Heart left ventricle (tissue), 16 donors: ENCODE data around the gene PPP1R2C. TPM values are rescaled to one million over a fixed set of nuclear protein-coding genes. Genes with fewer than 3 reads are reported as not detected.

Experiments used
- ATAC-seq, 4 donors: fragments of 200-7000 bp; cut with Tn5 transposase; one replicate each; pipeline ENCODE4 v1.9.1; 2020 to 2022; ENCODE audit warnings: moderate library complexity in 4 of 4, mild to moderate bottlenecking in 3 of 4, moderate number of reproducible peaks in 1 of 4
- DNase-seq, 5 donors: peaks; one replicate each; pipeline ENCODE4 v3.0.0-alpha.2; 2020
- H3K27ac ChIP-seq, 12 donors: fragments of 200-600 bp; sonication (generic) in 4 of 12; one replicate each; pipeline versions ENCODE4 v1.5.0 to v1.8.0; 2016 to 2022; ENCODE audit warnings: mild to moderate bottlenecking in 2 of 12
- H3K27me3 ChIP-seq, 9 donors: fragments of 200-600 bp; sonication (generic) in 2 of 9; one replicate each; pipeline versions ENCODE4 v1.5.1 to v1.8.0; 2016 to 2022; ENCODE audit warnings: mild to moderate bottlenecking in 3 of 9
- H3K36me3 ChIP-seq, 9 donors: fragments of 200-600 bp; sonication (generic) in 2 of 9; one replicate each; pipeline versions ENCODE4 v1.5.0 to v1.8.0; 2018 to 2022; ENCODE audit warnings: mild to moderate bottlenecking in 2 of 9
- H3K4me1 ChIP-seq, 12 donors: fragments of 200-600 bp; sonication (generic) in 4 of 12; one replicate each; pipeline versions ENCODE4 v1.5.0 to v1.8.0; 2016 to 2022; ENCODE audit warnings: mild to moderate bottlenecking in 3 of 12
- H3K4me3 ChIP-seq, 12 donors: fragments of 200-600 bp; sonication (generic) in 4 of 12; one replicate each; pipeline versions ENCODE4 v1.5.0 to v1.8.0; 2017 to 2022; ENCODE audit warnings: mild to moderate bottlenecking in 9 of 12, moderate library complexity in 4 of 12
- H3K9me3 ChIP-seq, 12 donors: fragments of 200-600 bp; sonication (generic) in 4 of 12; one replicate each; pipeline versions ENCODE4 v1.5.0 to v1.8.0; 2016 to 2022; ENCODE audit warnings: mild to moderate bottlenecking in 1 of 12
- POLR2A ChIP-seq, 2 donors: fragments of 450-650 bp; IDR thresholded peaks; one replicate each; pipeline ENCODE4 v1.6.1; 2017; ENCODE audit warnings: antibody characterized with exemption in 2 of 2, mild to moderate bottlenecking in 2 of 2, moderate library complexity in 2 of 2
- WGBS, 4 donors: extraction: QIAGEN DNeasy Blood & Tissue Kit in 2 of 4; methylation state at CpG; one replicate each; pipeline versions ENCODE4 v1.1.5 to v1.1.7; 2013 to 2018; 5-methylcytosine and 5-hydroxymethylcytosine counted together
- intact Hi-C, 10 donors: fragments of 100-400 bp; cut with DNase I; formaldehyde crosslinking; loops; one replicate each; pipeline versions ENCODE4 v1.11.1 to v1.14.2; 2022
- polyA plus RNA-seq, 2 donors: library from polyadenylated mRNA; stranded (reverse); fragments of 200-250 nt; gene quantifications; one replicate each; pipeline ENCODE4 v1.2.3, GENCODE V29; 2013
- total RNA-seq, 9 donors: library from RNA; depleted of rRNA in 2 of 9; stranded (reverse); fragments of >200 nt in 2 of 9; fragmentation: NEBNext Ultra II Directional in 3 of 9; extraction: Animal tissue kit (Norgen Biotek cat#: 25700) in 3 of 9; gene quantifications; one replicate each; pipeline versions ENCODE4 v1.1.0 to v1.2.4, GENCODE V29; 2016 to 2023
- TF ChIP-seq, protein P1 (sequence below), 12 donors: fragments of 200-600 bp; sonication (generic) in 4 of 12; IDR thresholded peaks; one replicate each; pipeline versions ENCODE4 v1.5.0 to v1.8.0; 2018 to 2022; ENCODE audit warnings: antibody characterized with exemption in 12 of 12, mild to moderate bottlenecking in 5 of 12
- donor health status: ischemic (EF 13 %, LVEDD 7.1; RV severe dilation, severe dysfunction).
- donor health status: healthy with polysubstance abuse.
- donor health status: DM: no; HTN: yes; CAD: no.
- donor health status: DM: no; HTN: no; CAD: no.
- donor health status: ischemic (EF 25% LVEDD 6.9; RV normal size, moderate dysfunction).
- donor health status: ischemic (EF 25% LVEDD 5.7; RV mildly dilated, moderate dysfunction).
- donor health status: healthy.
- donor health status: DM: yes; HTN: yes; CAD: no.
- donor health status: ischemic (EF 35%, LVEDD 5.7; RV mildly dilated, moderate dysfunction).
- donor health status: nonischemic (EF 11% LVEDD 7.7; RV severe dilation, severe dysfunction).
- donor health status: DM: yes; HTN: yes; CAD: no.
- donor health status: PGD.
- donor health status: ischemic (EF 29% LVEDD 5.4; RV normal size, mild dysfunction).
- donor health status: nonischemic (EF 23%, LVEDD 6.1; RV moderate dilation, normal function).

PPP1R2C gene
- total and polyA plus RNA-seq, 11 donors = not detected

DNA sequence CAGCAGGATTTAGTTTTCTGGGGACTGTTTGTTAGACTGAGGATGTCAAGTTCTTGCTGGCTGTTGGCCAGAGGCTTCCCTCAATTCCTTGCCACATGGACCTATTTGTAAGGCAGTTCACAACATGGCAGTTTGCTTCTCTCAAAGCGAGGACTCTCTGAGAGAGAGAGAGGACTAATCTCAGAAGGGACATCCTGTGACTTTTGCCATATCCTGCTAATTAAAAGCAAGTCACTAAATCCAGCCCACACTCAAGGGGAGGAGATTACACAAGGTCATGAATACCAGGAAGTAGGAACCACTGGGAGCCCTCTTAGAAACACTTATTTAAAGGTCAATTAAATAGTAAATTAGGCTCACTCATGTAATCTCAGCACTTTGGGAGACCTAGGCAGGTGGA lies 38.2 kb downstream of the PPP1R2C start:
- no peaks in the 10 kb centered on the region for H3K9me3 ChIP-seq
- DNase-seq (no peak), ATAC-seq (peak in 1 of 4 donors; percentile 44)
- H3K36me3 ChIP-seq = no peaks in the 10 kb centered on the region
- WGBS, 4 donors = 22 to 74% (median 54%) methylated on average over 1 of the region's 1 CpG
- peaks cover 0 to 5% (median 0%) of the 10 kb centered on the region in 9 donors for H3K27me3 ChIP-seq
- TF ChIP-seq POLR2A (IDR thresholded peaks at IDR 0.05) = no peak
- peak overlapping the region in 3 of 12 donors; percentile 38 to 57 (median 45) for H3K27ac ChIP-seq
- H3K4me3 ChIP-seq = no peak overlapping the region
- H3K4me1 ChIP-seq = peaks cover 0 to 16% (median 0%) of the 10 kb centered on the region in 12 donors
- intact Hi-C loops = no loop called here

DNA sequence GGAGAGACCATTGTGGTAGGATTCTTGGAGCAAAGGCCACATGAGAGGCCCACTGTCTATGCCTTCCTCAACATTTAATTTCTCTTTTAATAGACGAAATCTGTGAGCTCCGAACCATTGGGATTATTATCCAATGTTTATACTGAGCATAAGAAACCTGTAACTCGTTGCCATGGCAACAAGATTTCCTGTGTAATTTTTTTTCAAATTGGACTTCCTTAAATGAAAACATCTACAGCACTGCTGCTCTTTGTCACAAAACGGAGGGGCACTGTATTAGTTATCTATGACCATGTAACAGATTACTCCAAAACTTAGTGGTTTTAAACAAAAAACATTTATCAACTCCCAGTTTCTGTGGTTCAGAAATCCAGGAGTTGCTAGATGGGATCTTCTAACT lies 38.7 kb downstream of the PPP1R2C start:
- Histone ChIP-seq H3K27ac (peak overlapping the region in 3 of 12 donors; percentile 38 to 57 (median 45)), H3K9me3 (no peaks in the 10 kb centered on the region), H3K36me3 (no peaks in the 10 kb centered on the region), H3K4me1 (peaks cover 0 to 16% (median 0%) of the 10 kb centered on the region in 12 donors), H3K27me3 (peaks cover 0 to 5% (median 0%) of the 10 kb centered on the region in 9 donors), H3K4me3 (no peak overlapping the region)
- DNase-seq (no peak), ATAC-seq (no peak)
- WGBS, 4 donors = 38 to 49% (median 41%) methylated on average over 4 of the region's 4 CpGs
- intact Hi-C loops = no loop called here
- TF ChIP-seq POLR2A (IDR thresholded peaks at IDR 0.05) = no peak

DNA sequence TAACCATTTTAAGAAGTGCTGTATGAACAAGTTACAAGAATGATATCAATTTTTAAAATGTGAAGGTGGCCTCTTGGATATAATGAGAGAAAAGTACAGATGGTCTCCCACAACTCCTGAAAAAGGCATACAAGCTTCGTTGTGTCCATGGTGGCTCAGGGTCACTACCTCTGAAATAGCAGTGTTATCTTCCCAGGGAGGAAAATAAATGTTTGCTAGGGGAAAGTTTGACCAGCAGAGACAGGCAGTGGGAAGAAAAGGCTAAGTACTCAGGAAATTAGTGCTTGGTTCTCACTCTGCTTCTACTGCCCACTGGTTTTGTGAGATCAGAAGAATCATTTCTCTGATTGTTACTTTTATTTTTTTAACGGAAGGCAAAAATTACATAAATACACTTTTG lies 39.4 kb downstream of the PPP1R2C start:
- no peak overlapping the region for H3K27ac ChIP-seq
- H3K27me3 ChIP-seq = peaks cover 0 to under 1% (median 0%) of the 10 kb centered on the region in 9 donors
- peaks cover 0 to 16% (median 0%) of the 10 kb centered on the region in 12 donors for H3K4me1 ChIP-seq
- no peaks in the 10 kb centered on the region for H3K9me3 ChIP-seq
- ATAC-seq = no peak
- H3K36me3 ChIP-seq = no peaks in the 10 kb centered on the region
- intact Hi-C loops = no loop called here
- H3K4me3 ChIP-seq = no peak overlapping the region
- TF ChIP-seq, protein P1, sequence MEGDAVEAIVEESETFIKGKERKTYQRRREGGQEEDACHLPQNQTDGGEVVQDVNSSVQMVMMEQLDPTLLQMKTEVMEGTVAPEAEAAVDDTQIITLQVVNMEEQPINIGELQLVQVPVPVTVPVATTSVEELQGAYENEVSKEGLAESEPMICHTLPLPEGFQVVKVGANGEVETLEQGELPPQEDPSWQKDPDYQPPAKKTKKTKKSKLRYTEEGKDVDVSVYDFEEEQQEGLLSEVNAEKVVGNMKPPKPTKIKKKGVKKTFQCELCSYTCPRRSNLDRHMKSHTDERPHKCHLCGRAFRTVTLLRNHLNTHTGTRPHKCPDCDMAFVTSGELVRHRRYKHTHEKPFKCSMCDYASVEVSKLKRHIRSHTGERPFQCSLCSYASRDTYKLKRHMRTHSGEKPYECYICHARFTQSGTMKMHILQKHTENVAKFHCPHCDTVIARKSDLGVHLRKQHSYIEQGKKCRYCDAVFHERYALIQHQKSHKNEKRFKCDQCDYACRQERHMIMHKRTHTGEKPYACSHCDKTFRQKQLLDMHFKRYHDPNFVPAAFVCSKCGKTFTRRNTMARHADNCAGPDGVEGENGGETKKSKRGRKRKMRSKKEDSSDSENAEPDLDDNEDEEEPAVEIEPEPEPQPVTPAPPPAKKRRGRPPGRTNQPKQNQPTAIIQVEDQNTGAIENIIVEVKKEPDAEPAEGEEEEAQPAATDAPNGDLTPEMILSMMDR (IDR thresholded peaks at IDR 0.05) = no peak
- no peak for TF ChIP-seq POLR2A (IDR thresholded peaks at IDR 0.05)
- no peak for DNase-seq
- WGBS, 4 donors = 86 to 92% (median 87%) methylated on average over 2 of the region's 2 CpGs

DNA sequence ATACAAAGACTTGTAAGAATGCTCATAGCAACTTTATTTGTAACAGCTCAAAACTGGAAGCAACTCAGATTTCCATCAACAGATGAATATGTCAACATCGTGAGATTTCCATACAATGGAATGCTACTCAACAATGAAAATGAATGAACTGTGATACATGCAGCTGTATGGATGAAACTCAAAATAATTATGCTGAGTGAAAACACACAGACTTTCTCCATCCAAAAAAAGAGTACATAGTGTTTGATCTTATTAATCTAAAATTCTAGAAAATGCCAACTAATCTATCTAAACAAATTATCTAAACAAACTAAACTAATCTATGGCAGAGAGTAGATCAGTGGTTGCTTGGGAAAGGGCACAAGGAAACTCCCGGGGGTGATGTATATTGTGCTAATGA lies 42.7 kb downstream of the PPP1R2C start:
- Histone ChIP-seq H3K9me3 (no peaks in the 10 kb centered on the region), H3K4me1 (peaks cover 0 to 16% (median 0%) of the 10 kb centered on the region in 12 donors), H3K36me3 (no peaks in the 10 kb centered on the region), H3K27ac (no peak overlapping the region), H3K27me3 (no peaks in the 10 kb centered on the region), H3K4me3 (no peak overlapping the region)
- 80 to 89% (median 82%) methylated on average over 2 of the region's 2 CpGs for WGBS, 4 donors
- intact Hi-C loops = no loop called here
- no peak for ATAC-seq
- DNase-seq = no peak
- TF ChIP-seq, protein P1 (IDR thresholded peaks at IDR 0.05) = no peak
- TF ChIP-seq POLR2A (IDR thresholded peaks at IDR 0.05) = no peak

DNA sequence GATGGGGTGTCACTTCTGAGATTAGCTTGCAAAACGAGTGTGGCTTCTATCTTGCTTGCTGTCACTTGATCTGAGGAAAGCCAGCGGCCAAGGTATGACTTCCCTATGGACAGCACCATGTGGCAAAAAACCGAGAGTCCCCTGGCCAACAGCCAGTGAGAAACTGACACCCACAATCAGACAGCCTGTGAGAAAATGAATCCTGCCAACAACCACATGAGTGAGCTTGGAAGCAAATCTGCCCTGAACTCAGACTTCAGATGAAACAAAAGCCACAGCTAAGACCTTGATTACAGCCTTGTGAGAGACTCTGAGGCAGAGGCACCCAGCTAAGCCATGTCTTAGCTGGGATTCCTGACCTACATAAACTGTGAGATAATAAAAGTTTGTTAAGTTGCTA lies 45.5 kb downstream of the PPP1R2C start:
- Histone ChIP-seq H3K27me3 (no peaks in the 10 kb centered on the region), H3K9me3 (no peaks in the 10 kb centered on the region), H3K27ac (no peak overlapping the region), H3K4me1 (peaks cover 0 to 4% (median 0%) of the 10 kb centered on the region in 12 donors), H3K4me3 (no peak overlapping the region), H3K36me3 (no peaks in the 10 kb centered on the region)
- ATAC-seq = peak in 2 of 4 donors; percentile 42 to 85
- DNase-seq = peak in 3 of 5 donors; percentile 6 to 51 (median 26)
- WGBS, 4 donors = 17 to 52% (median 33%) methylated on average over 3 of the region's 3 CpGs
- TF ChIP-seq POLR2A (IDR thresholded peaks at IDR 0.05) = no peak
- intact Hi-C loops = no loop called here
